H1 (cell line): ENCODE measurements around the gene OXNAD1. TPM values are rescaled to one million over a fixed set of nuclear protein-coding genes. Genes with fewer than 3 reads are reported as not detected.

Experiments used
- ATF2 ChIP-seq: IDR thresholded peaks from 2 replicates; pipeline ENCODE4 v1.6.1; 2012; ENCODE audit warnings: low read length, inconsistent platforms
- BACH1 ChIP-seq: IDR thresholded peaks from 2 replicates; pipeline ENCODE4 v1.6.1; 2012; ENCODE audit warnings: low read length, improper control_type of control experiment
- CEBPB ChIP-seq: IDR thresholded peaks from 2 replicates; pipeline ENCODE4 v1.6.1; 2012; ENCODE audit warnings: low read depth, low read length
- CHD2 ChIP-seq: IDR thresholded peaks from 2 replicates; pipeline ENCODE4 v1.6.1; 2012; ENCODE audit warnings: low read length, improper control_type of control experiment
- EZH2 ChIP-seq: fragments of 200-600 bp; sonication (generic); IDR thresholded peaks from 2 replicates; pipeline ENCODE4 v1.7.1; 2012; ENCODE audit warnings: low read depth, mild to moderate bottlenecking, moderate library complexity, low read length, inconsistent platforms; ENCODE audit not compliant: severe bottlenecking
- MAFK ChIP-seq: IDR thresholded peaks from 2 replicates; pipeline ENCODE4 v1.6.1; 2012; ENCODE audit warnings: low read depth, mild to moderate bottlenecking, improper control_type of control experiment, low read length
- RAD21 ChIP-seq, 2 experiments: IDR thresholded peaks in 1 of 2; conservative IDR thresholded peaks in 1 of 2; 2 replicates each; pipeline ENCODE4 v1.6.1; 2011; ENCODE audit warnings: low read depth in 2 of 2, low read length in 2 of 2, improper control_type of control experiment in 1 of 2, inconsistent platforms in 1 of 2, mild to moderate bottlenecking in 1 of 2, moderate library complexity in 1 of 2
- RBBP5 ChIP-seq: IDR thresholded peaks from 2 replicates; pipeline ENCODE4 v1.7.1; 2012; ENCODE audit warnings: low read depth, mild to moderate bottlenecking, inconsistent platforms, low read length, moderate library complexity, borderline replicate concordance
- TEAD4 ChIP-seq: IDR thresholded peaks from 2 replicates; pipeline ENCODE4 v1.6.1; 2012; ENCODE audit warnings: low read depth, low read length, inconsistent platforms, mixed read lengths
- USF2 ChIP-seq: IDR thresholded peaks from 2 replicates; pipeline ENCODE4 v1.6.1; 2011; ENCODE audit warnings: low read length, improper control_type of control experiment
- polyA plus RNA-seq, 7 experiments: library from polyadenylated mRNA; depleted of rRNA in 3 of 7; stranded (reverse) in 5 of 7; unstranded in 2 of 7; fragments of >200 nt in 5 of 7; fragments of 200-250 nt in 2 of 7; gene quantifications; 1 replicate in 5 of 7; 2 replicates in 1 of 7; 4 replicates in 1 of 7; pipeline versions ENCODE4 v1.2.1 to v1.2.3, GENCODE V29; 2011 to 2013; ENCODE audit warnings: missing spikeins in 2 of 7, mixed read lengths in 2 of 7
- total RNA-seq: library from RNA; stranded (reverse); fragmentation: NEBNext Ultra II Directional; extraction: Animal tissue kit (Norgen Biotek cat#: 25700); gene quantifications from 2 replicates; pipeline ENCODE4 v1.2.1, GENCODE V29; 2021

The OXNAD1 gene
- total and polyA plus RNA-seq, 2 of the 8 experiments (the other 6 are each of a cell fraction or from before 2014, with no cell fraction given), result 14.9 to 24.8 TPM

- TF ChIP-seq ATF2, result no peak
- no peak for TF ChIP-seq USF2
- no peak for TF ChIP-seq TEAD4
- TF ChIP-seq CHD2, result no peak
- TF ChIP-seq BACH1, result no peak
- TF ChIP-seq CEBPB, result no peak
- TF ChIP-seq RAD21 (IDR thresholded peaks at IDR 0.05 in 1 of 2, conservative IDR thresholded peaks at IDR 0.05 in 1 of 2; ENCODE audit: low read depth in 2 of 2, low read length in 2 of 2), result no peak
- TF ChIP-seq MAFK, result no peak
- no peak for TF ChIP-seq EZH2
- TF ChIP-seq RBBP5, result no peak
These were observed 54.7 kb downstream of the OXNAD1 start (continued) for GRCh38 chr3:16319723-16320122.
